Vagina (tissue), 2 donors: ENCODE results near the gene RPGR. TPM values are rescaled to one million over a fixed set of nuclear protein-coding genes. Genes with fewer than 3 reads are reported as not detected.

Experiments
- DNase-seq, 2 donors: peaks; one replicate each; pipeline ENCODE4 v3.0.0-alpha.2; 2017; ENCODE audit errors: extremely low spot score in 2 of 2
- H3K27ac ChIP-seq: fragments of 200-600 bp; sonication (generic); one replicate; pipeline ENCODE4 v1.5.1; 2019
- H3K27me3 ChIP-seq: fragments of 200-600 bp; sonication (generic); one replicate; pipeline ENCODE4 v1.5.1; 2019
- H3K36me3 ChIP-seq, 2 donors: fragments of 200-600 bp; sonication (generic); one replicate each; pipeline ENCODE4 v1.5.1; 2017 to 2019
- H3K4me1 ChIP-seq: fragments of 200-600 bp; sonication (generic); one replicate; pipeline ENCODE4 v1.5.1; 2019
- H3K4me3 ChIP-seq, 2 donors: fragments of 200-600 bp; sonication (generic); 1 replicate in 1 of 2; 2 replicates in 1 of 2; pipeline ENCODE4 v1.5.1; 2016 to 2019
- H3K9me3 ChIP-seq: fragments of 200-600 bp; sonication (generic); one replicate; pipeline ENCODE4 v1.5.1; 2019
- POLR2A ChIP-seq, 2 donors: fragments of 450-650 bp; IDR thresholded peaks; one replicate each; pipeline ENCODE4 v1.6.1; 2017; ENCODE audit warnings: antibody characterized with exemption in 2 of 2, mild to moderate bottlenecking in 2 of 2, moderate library complexity in 2 of 2
- POLR2AphosphoS5 ChIP-seq, 2 donors: sonication (generic); formaldehyde crosslinking; IDR thresholded peaks; one replicate each; pipeline ENCODE4 v1.9.0; 2017; ENCODE audit warnings: antibody characterized with exemption in 2 of 2, mild to moderate bottlenecking in 2 of 2, low read depth in 1 of 2; ENCODE audit not compliant: insufficient read depth in 1 of 2
- intact Hi-C: fragments of 100-400 bp; cut with DNase I; formaldehyde crosslinking; loops from one replicate; pipeline ENCODE4 v1.15.1; 2023
- total RNA-seq: library from RNA; depleted of rRNA; stranded (reverse); fragments of >200 nt; gene quantifications from one replicate; pipeline ENCODE4 v1.2.3, GENCODE V29; 2016
- TF ChIP-seq, protein P1 (sequence below), 3 experiments: fragments of 450-650 bp in 2 of 3; fragments of 200-600 bp in 1 of 3; sonication (generic) in 1 of 3; IDR thresholded peaks; one replicate each; pipeline ENCODE4 v1.5.1; 2017 to 2019; ENCODE audit warnings: antibody characterized with exemption in 3 of 3, mild to moderate bottlenecking in 2 of 3, moderate library complexity in 2 of 3

RPGR gene
- total RNA-seq, 1 donor from 2014 or later = 15.0 TPM

DNA sequence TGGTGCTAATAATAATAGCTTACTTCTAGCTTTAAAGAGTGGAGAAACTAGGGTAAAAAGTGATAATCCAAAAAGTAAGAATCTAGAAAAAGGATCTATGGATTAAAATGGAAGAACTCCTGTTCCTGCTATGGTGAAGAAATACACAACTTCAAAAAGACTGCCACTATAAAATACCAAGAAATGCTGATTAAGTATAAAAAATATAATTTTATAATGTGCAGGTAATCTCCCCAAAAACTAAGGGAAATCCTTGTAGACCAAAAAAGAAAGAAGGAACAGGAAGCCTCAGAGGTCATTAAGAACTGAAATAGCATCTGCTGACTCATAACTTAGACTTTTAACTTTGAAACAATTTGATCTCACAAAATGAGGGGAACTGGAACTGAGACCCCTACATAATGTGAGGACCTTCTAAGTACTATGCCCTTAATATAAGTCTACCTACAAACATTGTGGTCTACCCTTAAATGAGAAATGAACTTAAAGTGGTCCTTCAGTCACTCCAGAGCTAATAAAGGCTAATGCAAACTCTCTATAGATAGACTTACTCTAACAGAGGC is 56.1 kb downstream of the RPGR start:
- Histone ChIP-seq H3K4me3 (no peak overlapping the region), H3K4me1 (no peaks in the 10 kb centered on the region), H3K9me3 (no peaks in the 10 kb centered on the region), H3K27ac (no peak overlapping the region), H3K36me3 (no peaks in the 10 kb centered on the region), H3K27me3 (no peaks in the 10 kb centered on the region)
- intact Hi-C loops = no loop called here
- DNase-seq = no peak
- TF ChIP-seq, protein P1, sequence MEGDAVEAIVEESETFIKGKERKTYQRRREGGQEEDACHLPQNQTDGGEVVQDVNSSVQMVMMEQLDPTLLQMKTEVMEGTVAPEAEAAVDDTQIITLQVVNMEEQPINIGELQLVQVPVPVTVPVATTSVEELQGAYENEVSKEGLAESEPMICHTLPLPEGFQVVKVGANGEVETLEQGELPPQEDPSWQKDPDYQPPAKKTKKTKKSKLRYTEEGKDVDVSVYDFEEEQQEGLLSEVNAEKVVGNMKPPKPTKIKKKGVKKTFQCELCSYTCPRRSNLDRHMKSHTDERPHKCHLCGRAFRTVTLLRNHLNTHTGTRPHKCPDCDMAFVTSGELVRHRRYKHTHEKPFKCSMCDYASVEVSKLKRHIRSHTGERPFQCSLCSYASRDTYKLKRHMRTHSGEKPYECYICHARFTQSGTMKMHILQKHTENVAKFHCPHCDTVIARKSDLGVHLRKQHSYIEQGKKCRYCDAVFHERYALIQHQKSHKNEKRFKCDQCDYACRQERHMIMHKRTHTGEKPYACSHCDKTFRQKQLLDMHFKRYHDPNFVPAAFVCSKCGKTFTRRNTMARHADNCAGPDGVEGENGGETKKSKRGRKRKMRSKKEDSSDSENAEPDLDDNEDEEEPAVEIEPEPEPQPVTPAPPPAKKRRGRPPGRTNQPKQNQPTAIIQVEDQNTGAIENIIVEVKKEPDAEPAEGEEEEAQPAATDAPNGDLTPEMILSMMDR (IDR thresholded peaks at IDR 0.05) = no peak
- TF ChIP-seq POLR2A (IDR thresholded peaks at IDR 0.05) = no peak
- no peak for TF ChIP-seq POLR2AphosphoS5 (IDR thresholded peaks at IDR 0.05; ENCODE audit: insufficient read depth in 1 of 2, low read depth in 1 of 2)

DNA sequence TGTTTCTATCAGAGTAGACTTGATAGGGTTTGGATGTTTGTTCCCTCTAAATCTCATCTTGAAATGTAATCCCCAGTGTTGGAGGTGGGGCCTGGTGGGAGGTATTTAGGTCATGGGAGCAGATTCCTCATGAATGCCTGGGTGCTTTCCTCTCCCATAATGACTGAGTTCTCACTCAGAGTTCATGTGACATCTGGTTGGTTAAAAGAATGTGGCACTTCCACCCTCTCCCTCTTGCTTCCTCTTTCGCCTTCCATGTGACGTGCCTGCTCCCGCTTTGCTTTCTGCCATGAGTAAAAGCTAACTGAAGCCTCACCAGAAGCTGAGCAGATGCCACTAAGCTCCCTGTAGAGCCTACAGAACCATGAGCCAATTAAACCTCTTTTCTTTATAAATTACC is 59.3 kb downstream of the RPGR start:
- H3K27ac ChIP-seq = no peak overlapping the region
- no peaks in the 10 kb centered on the region for H3K9me3 ChIP-seq
- no peaks in the 10 kb centered on the region for H3K4me1 ChIP-seq
- intact Hi-C loops = no loop called here
- H3K36me3 ChIP-seq = no peaks in the 10 kb centered on the region
- no peak overlapping the region for H3K4me3 ChIP-seq
- no peaks in the 10 kb centered on the region for H3K27me3 ChIP-seq
- no peak for DNase-seq
- TF ChIP-seq POLR2AphosphoS5 (IDR thresholded peaks at IDR 0.05; ENCODE audit: insufficient read depth in 1 of 2, low read depth in 1 of 2) (no peak), POLR2A (IDR thresholded peaks at IDR 0.05) (no peak)
- TF ChIP-seq, protein P1 (IDR thresholded peaks at IDR 0.05) = no peak

DNA sequence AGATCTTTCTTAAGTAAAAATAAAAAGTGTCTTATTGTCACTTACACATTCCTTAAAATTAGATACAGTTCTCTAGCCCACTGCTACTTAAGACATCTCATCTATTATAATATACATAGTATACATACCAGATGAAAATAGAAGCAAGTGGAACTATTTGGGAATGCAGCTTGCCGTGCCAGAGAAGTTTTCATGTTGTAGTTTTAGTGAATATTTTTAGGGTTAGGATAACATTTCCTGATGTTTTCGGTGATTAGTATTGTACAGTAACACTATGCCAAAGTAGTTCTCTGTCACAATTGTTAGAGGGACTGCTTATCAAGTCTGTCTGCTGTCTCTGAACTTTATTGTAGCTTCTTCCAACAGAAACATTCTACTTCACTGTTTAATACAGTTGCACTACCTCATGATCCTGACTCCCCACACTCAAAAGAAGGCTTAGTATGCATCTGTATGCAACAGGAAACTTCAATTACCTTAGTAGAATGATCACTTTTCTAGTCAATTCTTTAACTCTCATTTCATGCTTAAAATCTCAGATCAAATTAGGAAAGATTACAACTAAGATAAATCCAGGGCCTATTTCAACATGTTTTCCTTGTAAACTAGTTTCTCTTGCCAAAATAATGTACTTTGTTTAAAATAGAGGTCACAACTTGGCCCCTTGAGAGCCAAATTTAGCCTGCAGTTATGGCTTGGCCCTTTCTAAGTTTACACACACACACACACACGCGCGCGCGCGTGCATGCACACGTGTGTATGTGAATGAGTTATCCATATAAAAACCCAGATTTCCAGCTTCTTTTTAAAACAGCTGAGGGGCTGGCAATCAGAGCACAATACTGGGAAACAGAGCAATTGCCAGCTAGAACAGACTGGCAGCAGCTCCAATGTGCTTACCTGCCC is 64.3 kb downstream of the RPGR start:
- TF ChIP-seq POLR2A (IDR thresholded peaks at IDR 0.05) (no peak), POLR2AphosphoS5 (IDR thresholded peaks at IDR 0.05; ENCODE audit: insufficient read depth in 1 of 2, low read depth in 1 of 2) (no peak)
- TF ChIP-seq, protein P1 (IDR thresholded peaks at IDR 0.05) = no peak
- no peak overlapping the region for H3K27ac ChIP-seq
- H3K4me1 ChIP-seq = no peaks in the 10 kb centered on the region
- no peak overlapping the region for H3K4me3 ChIP-seq
- intact Hi-C loops = no loop called here
- H3K27me3 ChIP-seq = no peaks in the 10 kb centered on the region
- no peaks in the 10 kb centered on the region for H3K36me3 ChIP-seq
- DNase-seq = no peak
- H3K9me3 ChIP-seq = no peaks in the 10 kb centered on the region

- H3K27ac ChIP-seq = no peak overlapping the region
- no peak for DNase-seq
- intact Hi-C loops = no loop called here
- TF ChIP-seq, protein P1 (IDR thresholded peaks at IDR 0.05) = no peak
- H3K4me3 ChIP-seq = no peak overlapping the region
- H3K27me3 ChIP-seq = no peaks in the 10 kb centered on the region
- no peaks in the 10 kb centered on the region for H3K9me3 ChIP-seq
- no peaks in the 10 kb centered on the region for H3K36me3 ChIP-seq
- no peaks in the 10 kb centered on the region for H3K4me1 ChIP-seq
Measured at GRCh38 chrX:38260231-38260630, 67.1 kb downstream of the RPGR start.

- Histone ChIP-seq H3K9me3 (no peaks in the 10 kb centered on the region), H3K36me3 (no peaks in the 10 kb centered on the region), H3K4me3 (no peak overlapping the region), H3K27ac (no peak overlapping the region), H3K27me3 (no peaks in the 10 kb centered on the region), H3K4me1 (no peaks in the 10 kb centered on the region)
- TF ChIP-seq, protein P1 (IDR thresholded peaks at IDR 0.05) = no peak
- TF ChIP-seq POLR2AphosphoS5 (IDR thresholded peaks at IDR 0.05; ENCODE audit: insufficient read depth in 1 of 2, low read depth in 1 of 2) (no peak), POLR2A (IDR thresholded peaks at IDR 0.05) (no peak)
- no peak for DNase-seq
- intact Hi-C loops = no loop called here
Measured at GRCh38 chrX:38256019-38256418, 71.3 kb downstream of the RPGR start.
